Ovary (tissue), 3 donors: ENCODE measurements around the gene ERN1.

Source experiments
- EP300 ChIP-seq: sonication (generic); formaldehyde crosslinking; IDR thresholded peaks from one replicate; pipeline ENCODE4 v1.6.1; 2017; ENCODE audit warnings: antibody characterized with exemption
- POLR2A ChIP-seq: fragments of 450-650 bp; IDR thresholded peaks from one replicate; pipeline ENCODE4 v1.6.1; 2017; ENCODE audit warnings: antibody characterized with exemption, mild to moderate bottlenecking, moderate library complexity
- TF ChIP-seq, protein P1 (sequence below), 3 donors: fragments of 450-650 bp in 2 of 3; fragments of 200-600 bp in 1 of 3; IDR thresholded peaks; one replicate each; pipeline versions ENCODE4 v1.5.1 to v1.8.0; 2016 to 2022; ENCODE audit warnings: antibody characterized with exemption in 3 of 3, mild to moderate bottlenecking in 1 of 3
- donor health status: DM: no; HTN: no; CAD: no.

DNA sequence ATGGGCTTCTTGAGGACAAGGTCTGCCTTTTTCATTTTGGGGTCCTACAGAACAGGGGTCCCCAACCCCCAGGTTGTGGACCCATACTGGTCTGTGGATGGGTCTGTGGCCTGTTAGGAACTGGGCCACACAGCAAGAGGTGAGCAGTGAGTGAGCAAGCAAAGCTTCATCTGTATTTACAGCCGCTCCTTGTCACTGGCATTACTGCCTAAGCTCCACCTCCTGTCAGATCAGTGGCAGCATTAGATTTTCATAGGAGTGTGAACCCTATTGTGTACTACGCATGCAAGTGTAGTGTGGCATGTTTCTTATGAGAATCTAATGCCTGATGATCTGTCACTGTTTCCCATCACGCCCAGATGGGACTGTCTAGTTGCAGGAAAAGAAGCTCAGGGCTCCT lies 33.9 kb downstream of the ERN1 start:
- TF ChIP-seq, protein P1, sequence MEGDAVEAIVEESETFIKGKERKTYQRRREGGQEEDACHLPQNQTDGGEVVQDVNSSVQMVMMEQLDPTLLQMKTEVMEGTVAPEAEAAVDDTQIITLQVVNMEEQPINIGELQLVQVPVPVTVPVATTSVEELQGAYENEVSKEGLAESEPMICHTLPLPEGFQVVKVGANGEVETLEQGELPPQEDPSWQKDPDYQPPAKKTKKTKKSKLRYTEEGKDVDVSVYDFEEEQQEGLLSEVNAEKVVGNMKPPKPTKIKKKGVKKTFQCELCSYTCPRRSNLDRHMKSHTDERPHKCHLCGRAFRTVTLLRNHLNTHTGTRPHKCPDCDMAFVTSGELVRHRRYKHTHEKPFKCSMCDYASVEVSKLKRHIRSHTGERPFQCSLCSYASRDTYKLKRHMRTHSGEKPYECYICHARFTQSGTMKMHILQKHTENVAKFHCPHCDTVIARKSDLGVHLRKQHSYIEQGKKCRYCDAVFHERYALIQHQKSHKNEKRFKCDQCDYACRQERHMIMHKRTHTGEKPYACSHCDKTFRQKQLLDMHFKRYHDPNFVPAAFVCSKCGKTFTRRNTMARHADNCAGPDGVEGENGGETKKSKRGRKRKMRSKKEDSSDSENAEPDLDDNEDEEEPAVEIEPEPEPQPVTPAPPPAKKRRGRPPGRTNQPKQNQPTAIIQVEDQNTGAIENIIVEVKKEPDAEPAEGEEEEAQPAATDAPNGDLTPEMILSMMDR (IDR thresholded peaks at IDR 0.05) = no peak
- TF ChIP-seq POLR2A = no peak
- no peak for TF ChIP-seq EP300
